ENCODE data around the gene KNDC1.

DNA sequence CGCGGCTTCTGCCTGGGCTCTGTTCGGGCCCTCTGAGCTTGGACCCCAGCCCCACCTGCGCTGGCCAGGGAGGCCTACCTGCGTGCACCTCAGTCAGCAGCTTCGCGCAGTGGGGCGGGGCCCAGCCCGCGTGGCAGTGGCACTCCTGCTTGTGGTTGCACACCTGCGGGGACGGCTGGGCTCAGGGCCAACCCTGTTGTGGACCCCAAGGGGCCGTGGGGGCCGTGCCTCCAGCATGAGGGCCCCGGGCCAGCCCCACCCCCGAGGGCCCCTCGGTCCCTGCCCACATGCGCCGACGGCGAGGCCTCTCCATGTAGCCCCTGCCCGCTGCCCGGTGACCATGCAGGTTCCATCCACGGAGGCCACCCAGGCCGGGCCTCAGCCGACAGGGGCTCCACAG is 109.3 kb downstream of the KNDC1 start:
- no peak for TF ChIP-seq EZH2 (IDR thresholded peaks at IDR 0.05; ENCODE audit: borderline replicate concordance, low read length)
- TF ChIP-seq, protein P1, sequence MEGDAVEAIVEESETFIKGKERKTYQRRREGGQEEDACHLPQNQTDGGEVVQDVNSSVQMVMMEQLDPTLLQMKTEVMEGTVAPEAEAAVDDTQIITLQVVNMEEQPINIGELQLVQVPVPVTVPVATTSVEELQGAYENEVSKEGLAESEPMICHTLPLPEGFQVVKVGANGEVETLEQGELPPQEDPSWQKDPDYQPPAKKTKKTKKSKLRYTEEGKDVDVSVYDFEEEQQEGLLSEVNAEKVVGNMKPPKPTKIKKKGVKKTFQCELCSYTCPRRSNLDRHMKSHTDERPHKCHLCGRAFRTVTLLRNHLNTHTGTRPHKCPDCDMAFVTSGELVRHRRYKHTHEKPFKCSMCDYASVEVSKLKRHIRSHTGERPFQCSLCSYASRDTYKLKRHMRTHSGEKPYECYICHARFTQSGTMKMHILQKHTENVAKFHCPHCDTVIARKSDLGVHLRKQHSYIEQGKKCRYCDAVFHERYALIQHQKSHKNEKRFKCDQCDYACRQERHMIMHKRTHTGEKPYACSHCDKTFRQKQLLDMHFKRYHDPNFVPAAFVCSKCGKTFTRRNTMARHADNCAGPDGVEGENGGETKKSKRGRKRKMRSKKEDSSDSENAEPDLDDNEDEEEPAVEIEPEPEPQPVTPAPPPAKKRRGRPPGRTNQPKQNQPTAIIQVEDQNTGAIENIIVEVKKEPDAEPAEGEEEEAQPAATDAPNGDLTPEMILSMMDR (conservative IDR thresholded peaks at IDR 0.05 in 1 of 2, IDR thresholded peaks at IDR 0.05 in 1 of 2; ENCODE audit: extremely low read depth in 1 of 2, insufficient read depth in 1 of 2, low read depth in 1 of 2, low read length in 2 of 2): no peak
